HepG2 (cell line): Measurements from ENCODE around the gene NKIRAS1.

ENCODE experiments used
- TF ChIP-seq, protein P1 (sequence below): IDR thresholded peaks from 2 replicates; pipeline ENCODE4 v1.6.1; 2016; ENCODE audit warnings: control low read depth
- TF ChIP-seq, protein P2 (sequence below): sonication (generic); formaldehyde crosslinking; IDR thresholded peaks from 2 replicates; pipeline ENCODE4 v1.5.0; 2020; ENCODE audit warnings: mild to moderate bottlenecking, missing genetic modification reagents, moderate library complexity

DNA sequence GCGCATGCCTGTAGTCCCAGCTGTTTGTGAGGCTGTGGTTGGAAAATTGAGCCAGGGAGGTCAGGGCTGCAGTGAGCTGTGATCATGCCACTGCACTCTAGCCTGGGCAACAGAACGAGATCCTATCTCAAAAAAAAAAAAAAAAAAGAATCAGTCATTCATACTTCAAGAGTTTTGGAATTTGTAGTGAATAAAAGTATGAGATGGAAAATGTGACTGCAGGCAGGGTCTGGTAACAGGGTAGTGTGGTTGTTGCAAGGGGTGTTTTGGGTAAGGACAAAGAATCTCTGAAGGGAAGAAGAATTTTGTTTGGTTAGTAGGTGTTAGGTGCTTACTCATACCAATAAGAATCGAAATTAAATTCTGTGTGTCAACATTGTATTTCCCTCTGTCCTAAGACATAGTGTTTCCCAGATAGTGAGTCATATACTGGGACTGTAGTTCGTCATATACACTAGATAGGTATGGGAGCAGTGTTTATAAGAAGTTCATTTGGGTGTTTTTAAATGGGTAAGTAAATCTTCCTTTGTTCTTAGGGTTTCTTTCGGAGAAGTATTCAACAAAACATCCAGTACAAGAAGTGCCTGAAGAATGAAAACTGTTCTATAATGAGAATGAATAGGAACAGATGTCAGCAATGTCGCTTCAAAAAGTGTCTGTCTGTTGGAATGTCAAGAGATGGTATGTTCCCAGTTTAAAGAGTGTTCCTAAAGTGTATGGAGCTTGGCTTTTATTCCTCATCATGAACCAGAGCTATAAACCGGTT is 42.5 kb upstream of the NKIRAS1 start:
- TF ChIP-seq, protein P1, sequence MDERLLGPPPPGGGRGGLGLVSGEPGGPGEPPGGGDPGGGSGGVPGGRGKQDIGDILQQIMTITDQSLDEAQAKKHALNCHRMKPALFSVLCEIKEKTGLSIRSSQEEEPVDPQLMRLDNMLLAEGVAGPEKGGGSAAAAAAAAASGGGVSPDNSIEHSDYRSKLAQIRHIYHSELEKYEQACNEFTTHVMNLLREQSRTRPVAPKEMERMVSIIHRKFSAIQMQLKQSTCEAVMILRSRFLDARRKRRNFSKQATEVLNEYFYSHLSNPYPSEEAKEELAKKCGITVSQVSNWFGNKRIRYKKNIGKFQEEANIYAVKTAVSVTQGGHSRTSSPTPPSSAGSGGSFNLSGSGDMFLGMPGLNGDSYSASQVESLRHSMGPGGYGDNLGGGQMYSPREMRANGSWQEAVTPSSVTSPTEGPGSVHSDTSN (CRISPR knock-in tag) = no peak
- TF ChIP-seq, protein P2, sequence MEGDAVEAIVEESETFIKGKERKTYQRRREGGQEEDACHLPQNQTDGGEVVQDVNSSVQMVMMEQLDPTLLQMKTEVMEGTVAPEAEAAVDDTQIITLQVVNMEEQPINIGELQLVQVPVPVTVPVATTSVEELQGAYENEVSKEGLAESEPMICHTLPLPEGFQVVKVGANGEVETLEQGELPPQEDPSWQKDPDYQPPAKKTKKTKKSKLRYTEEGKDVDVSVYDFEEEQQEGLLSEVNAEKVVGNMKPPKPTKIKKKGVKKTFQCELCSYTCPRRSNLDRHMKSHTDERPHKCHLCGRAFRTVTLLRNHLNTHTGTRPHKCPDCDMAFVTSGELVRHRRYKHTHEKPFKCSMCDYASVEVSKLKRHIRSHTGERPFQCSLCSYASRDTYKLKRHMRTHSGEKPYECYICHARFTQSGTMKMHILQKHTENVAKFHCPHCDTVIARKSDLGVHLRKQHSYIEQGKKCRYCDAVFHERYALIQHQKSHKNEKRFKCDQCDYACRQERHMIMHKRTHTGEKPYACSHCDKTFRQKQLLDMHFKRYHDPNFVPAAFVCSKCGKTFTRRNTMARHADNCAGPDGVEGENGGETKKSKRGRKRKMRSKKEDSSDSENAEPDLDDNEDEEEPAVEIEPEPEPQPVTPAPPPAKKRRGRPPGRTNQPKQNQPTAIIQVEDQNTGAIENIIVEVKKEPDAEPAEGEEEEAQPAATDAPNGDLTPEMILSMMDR (CRISPR knock-in tag) = no peak
